Measurements from ENCODE around the gene FTSJ3.
A peak's percentile ranks its signal among the peaks of the same experiment; 100 is the strongest.

FTSJ3 gene

GRCh38 chr17:63842540-63843386 is 15.3 kb upstream of the FTSJ3 start, which contains the start of gene SMARCD2:
SMARCD2 (minus strand) TSS chr17:63842685; CDS start chr17:63842674, 11 bp downstream.
- peak; percentile 97 to 99 (median 98) for DNase-seq (ENCODE audit: low read depth in 3 of 3)

GRCh38 chr17:63842173-63842539 is 14.7 kb upstream of the FTSJ3 start:
- no peak for DNase-seq (ENCODE audit: low read depth in 3 of 3)

GRCh38 chr17:63841350-63842172 is 14.1 kb upstream of the FTSJ3 start:
- no peak for DNase-seq (ENCODE audit: low read depth in 3 of 3)

DNA sequence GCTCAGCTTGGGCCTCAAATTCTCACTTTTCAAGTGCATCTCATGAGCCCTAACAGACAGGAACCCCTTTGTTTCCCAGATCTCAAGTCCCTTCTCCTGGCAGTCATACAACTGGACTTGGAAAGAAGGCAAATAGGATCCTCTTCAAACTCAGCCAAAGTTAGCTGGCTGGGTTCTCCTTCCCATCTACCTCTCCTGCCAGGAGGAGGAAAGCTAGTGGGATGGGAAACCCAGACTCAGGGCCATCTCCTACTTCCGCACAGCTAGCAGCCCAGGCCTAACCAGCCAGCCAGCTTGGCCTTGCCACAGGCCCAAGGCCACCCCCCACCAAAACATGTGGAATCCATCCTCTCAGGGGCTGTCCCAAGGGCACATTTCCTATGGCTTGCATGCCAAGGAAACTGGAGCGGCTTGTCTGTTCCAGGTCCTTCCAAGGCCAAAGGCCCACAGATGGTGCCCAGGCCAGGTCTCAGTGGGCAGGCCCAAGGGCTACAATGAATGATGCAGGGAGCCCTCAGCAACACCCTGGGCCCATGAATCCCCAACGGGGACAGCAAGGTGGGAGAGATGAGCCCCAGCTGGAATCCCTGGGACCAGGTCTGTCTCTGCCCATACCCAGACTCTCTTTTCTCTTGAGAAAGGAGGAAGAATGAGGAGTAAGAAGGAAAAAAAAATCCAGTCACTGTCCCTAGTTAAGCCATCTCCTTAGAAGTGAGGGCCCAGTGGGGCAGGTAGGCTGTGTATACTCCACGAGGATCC is 13.3 kb upstream of the FTSJ3 start:
- no peak for DNase-seq (ENCODE audit: low read depth in 3 of 3)

- DNase-seq (ENCODE audit: low read depth in 3 of 3): no peak
Measured at GRCh38 chr17:63838631-63839171, 11.2 kb upstream of the FTSJ3 start.

DNA sequence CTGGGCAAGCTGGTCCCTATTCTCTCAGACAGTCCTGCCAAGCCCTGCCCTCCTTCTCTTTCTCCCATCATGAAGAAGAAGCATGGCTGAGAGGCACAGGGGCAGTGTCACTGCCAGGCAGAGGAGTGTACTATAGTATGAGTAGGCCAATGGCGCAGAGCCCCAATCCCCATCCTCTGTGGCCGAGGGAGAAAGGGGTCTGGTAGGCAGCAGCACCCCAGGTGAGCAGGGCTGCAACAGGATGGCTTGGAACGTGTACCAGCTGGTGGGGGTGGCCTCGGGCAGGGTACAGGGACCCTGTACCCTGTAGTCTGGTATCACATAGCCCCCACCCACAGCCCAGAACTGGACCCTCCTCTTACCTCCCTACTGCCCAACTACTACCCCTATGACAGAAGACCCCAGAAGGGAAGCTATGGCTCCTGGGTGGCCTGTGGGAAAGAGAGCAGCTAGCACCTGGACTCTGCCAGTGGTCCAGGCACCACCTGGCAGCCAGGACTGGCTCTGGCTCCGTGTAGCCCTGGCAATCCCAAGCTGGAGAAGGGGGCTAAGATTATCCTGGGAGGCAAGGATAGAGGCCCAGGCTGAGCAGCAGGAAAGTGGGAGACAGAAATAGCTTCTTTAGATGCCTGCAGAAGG is 10.6 kb upstream of the FTSJ3 start:
- DNase-seq (ENCODE audit: low read depth in 3 of 3): no peak

DNA sequence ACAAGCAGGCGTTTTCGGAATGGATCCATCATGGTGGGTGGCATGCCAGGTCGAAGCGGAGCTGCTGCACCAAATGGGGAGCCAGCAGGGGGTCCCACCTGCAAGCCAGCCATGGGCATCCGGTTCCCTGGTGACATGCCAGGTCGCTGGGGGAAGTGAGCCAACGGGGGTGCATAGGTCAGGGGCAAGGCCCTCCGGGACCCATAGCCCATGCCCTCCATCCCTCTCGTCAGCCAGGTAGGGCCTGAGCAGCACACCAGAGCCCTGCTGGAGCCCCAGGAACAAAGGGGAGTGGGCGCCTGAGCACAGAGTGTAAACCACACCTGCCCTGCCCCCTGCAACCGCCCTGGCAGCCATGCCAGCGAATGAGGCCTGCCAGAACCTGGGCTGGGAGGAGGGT is 10.0 kb upstream of the FTSJ3 start:
- DNase-seq (ENCODE audit: low read depth in 3 of 3): no peak

DNA sequence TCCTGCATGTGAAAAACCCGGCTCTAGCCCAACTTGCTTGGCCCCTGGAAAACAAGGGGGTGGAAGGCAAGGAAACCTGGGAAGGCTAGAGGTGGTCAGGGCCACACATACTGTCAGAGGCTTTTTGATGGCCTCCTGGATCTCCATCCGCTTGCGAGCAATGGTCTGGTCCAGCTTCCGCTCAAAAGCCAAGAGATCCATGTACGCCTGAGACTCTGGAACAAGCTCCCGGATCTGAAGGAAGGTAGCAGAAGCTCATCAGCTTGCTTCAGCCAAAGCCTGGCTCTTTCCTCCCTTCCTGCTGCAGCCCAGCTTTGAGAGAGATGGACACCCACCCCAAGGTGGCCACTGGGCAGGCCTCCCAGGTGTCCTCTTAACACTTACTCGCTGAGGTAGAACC is 9.3 kb upstream of the FTSJ3 start:
- no peak for DNase-seq (ENCODE audit: low read depth in 3 of 3)

GRCh38 chr17:63835167-63835720 is 7.8 kb upstream of the FTSJ3 start:
- DNase-seq (ENCODE audit: low read depth in 3 of 3): no peak

DNA sequence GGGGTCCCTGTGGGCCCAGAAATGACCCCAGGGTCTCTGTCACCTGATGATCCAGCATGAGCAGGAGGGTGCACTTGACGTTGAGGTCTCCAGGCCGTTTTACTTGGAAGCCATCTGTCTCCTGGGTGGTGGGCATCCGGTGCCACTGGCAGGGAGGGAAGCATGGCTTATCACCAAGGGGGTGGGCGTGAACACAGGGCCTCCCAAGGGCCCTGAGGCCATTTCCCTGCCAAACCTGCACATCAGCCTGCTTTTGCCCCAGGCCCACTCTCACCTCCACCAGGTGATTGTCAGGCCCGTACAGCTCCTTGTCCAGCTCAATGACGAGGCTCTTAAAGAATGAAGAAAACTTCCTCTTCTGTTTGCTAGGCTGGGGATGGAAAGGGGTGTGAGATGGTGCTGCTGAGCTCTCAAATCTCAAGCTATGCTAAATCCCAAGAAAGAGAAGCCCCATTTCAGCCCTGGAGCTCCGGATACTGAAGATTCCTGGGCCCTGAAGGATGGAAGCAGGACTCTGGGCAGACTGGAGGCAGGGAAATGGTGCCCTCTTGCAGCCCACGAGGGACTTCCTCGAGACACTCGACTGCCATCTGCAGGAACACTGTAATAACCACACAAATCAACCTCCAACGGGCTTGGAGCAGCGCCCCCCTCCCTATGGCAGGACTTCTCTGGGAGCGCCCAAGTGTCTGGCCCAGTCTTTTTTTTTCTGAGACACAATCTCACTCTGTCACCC is 7.1 kb upstream of the FTSJ3 start:
- DNase-seq (ENCODE audit: low read depth in 3 of 3): peak in 2 of 3 experiments; percentile 38 to 49

DNA sequence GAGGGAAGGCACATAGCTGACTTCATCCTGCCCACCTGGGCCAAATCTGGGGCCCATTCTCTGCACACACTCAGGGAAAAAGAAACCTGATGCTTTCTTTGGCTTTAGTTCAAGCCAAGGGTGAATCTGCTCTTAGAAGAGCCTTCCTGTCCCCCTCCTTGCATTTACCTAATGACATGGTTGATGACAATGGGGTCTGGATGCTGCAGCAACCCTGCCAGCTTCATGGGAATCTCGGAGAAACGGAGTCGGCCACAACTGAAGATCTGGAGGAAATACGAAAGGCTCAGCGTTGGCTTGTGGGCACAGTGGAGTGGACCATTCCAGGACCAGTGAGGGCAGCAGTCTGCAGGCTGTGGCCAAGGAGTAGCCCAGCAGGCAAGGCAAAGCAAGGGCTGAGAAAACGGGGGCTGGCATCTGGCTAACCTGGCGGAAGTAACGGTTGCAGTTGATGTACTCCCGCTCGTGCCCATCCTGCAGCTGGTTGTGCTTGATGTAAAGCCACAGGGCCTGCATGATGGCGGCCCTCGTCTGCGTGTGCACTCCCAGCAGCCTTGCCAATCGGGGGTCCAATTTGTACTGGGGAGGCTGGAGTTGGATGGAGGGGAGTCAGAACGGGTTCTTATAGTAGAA is 6.4 kb upstream of the FTSJ3 start:
- DNase-seq (ENCODE audit: low read depth in 3 of 3): no peak

GRCh38 chr17:63833026-63833740 is 5.7 kb upstream of the FTSJ3 start:
- no peak for DNase-seq (ENCODE audit: low read depth in 3 of 3)

DNA sequence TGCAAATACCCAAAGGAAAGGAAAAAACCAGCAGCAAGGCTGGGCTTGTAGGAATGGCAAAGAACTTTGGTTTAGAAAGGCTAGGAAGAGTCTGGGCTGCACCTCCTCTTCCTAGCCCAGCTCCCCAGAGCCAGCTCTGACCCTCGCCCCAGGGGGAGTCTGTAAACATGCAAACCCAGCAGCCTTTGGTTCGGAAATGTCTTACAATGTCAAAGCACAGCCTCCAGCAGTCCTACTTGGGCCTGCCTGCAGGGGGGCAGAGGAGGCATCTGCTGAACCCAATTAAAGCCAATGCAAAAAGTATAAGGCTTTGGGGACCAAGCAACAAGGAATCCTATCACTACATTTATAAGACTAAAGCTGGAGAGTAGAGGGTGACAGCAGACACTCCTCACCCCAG is 5.0 kb upstream of the FTSJ3 start:
- no peak for DNase-seq (ENCODE audit: low read depth in 3 of 3)

- no peak for DNase-seq (ENCODE audit: low read depth in 3 of 3)
Measured at GRCh38 chr17:63832014-63832413, 4.6 kb upstream of the FTSJ3 start.

- no peak for DNase-seq (ENCODE audit: low read depth in 3 of 3)
Measured at GRCh38 chr17:63831505-63831904, 4.0 kb upstream of the FTSJ3 start.

GRCh38 chr17:63830904-63831491 is 3.5 kb upstream of the FTSJ3 start:
- DNase-seq (ENCODE audit: low read depth in 3 of 3): no peak

- no peak for DNase-seq (ENCODE audit: low read depth in 3 of 3)
Measured at GRCh38 chr17:63830278-63830677, 2.8 kb upstream of the FTSJ3 start.

GRCh38 chr17:63828936-63829335 is 1.5 kb upstream of the FTSJ3 start:
- no peak for DNase-seq (ENCODE audit: low read depth in 3 of 3)

- no peak for DNase-seq (ENCODE audit: low read depth in 3 of 3)
Measured at GRCh38 chr17:63827801-63828221, 348 bp upstream of the FTSJ3 start.
